ENCODE results near the gene VPS51.

VPS51 gene

GRCh38 chr11:65107751-65108468 is 11.9 kb downstream of the VPS51 start:
- H3K27ac ChIP-seq = peak overlapping the region; percentile 96
- TF ChIP-seq CTCF (conservative IDR thresholded peaks at IDR 0.05) (no peak), ZFX (IDR thresholded peaks at IDR 0.05) (no peak)

- no peak; the same call in 1 of the 2 replicates for TF ChIP-seq CTCF (conservative IDR thresholded peaks at IDR 0.05)
- peak; percentile 96 for TF ChIP-seq ZFX (IDR thresholded peaks at IDR 0.05)
- peak overlapping the region; percentile 96 for H3K27ac ChIP-seq
Observed at GRCh38 chr11:65108469-65109123, 12.6 kb downstream of the VPS51 start.

- TF ChIP-seq CTCF (conservative IDR thresholded peaks at IDR 0.05) (no peak), ZFX (IDR thresholded peaks at IDR 0.05) (no peak)
- peak overlapping the region; percentile 96 for H3K27ac ChIP-seq
Observed at GRCh38 chr11:65109231-65110198, 13.5 kb downstream of the VPS51 start.

DNA sequence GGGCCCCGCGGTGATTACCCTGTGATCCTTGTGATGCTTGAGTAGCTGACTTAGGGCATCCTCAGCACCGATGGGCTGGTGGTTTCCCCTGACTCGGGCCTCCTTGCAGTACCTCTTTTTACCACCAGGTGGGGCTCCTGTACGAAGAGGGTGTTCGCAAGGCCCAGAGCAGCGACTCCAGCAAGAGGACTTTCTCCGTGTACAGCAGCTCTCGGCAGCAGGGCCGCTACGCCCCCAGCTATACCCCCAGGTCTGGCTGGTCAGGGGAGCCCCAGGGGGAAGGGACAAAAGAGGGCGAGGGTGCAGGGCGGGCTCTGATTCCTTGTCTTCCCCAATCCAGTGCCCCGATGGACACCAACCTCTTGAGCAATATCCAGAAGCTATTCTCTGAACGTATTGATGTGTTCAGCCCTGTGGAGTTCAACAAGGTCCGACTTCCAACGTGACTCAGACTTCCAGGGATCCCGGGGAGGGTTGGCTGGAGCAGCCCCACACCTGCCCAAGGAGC is 14.4 kb downstream of the VPS51 start:
- peak; percentile 97 for TF ChIP-seq CTCF (conservative IDR thresholded peaks at IDR 0.05)
- no peak for TF ChIP-seq ZFX (IDR thresholded peaks at IDR 0.05)
- peak overlapping the region; percentile 96 for H3K27ac ChIP-seq

GRCh38 chr11:65111159-65111743 is 15.2 kb downstream of the VPS51 start:
- no peak for TF ChIP-seq ZFX (IDR thresholded peaks at IDR 0.05)
- no peak for TF ChIP-seq CTCF (conservative IDR thresholded peaks at IDR 0.05)
- H3K27ac ChIP-seq = peak overlapping the region; percentile 96; the same call in 1 of the 2 replicates

GRCh38 chr11:65111744-65112545 is 15.9 kb downstream of the VPS51 start, which contains the start of gene TM7SF2:
TM7SF2 (plus strand) TSS chr11:65111872; CDS start chr11:65112016, 144 bp downstream.
- TF ChIP-seq ZFX (IDR thresholded peaks at IDR 0.05) = no peak
- TF ChIP-seq CTCF (conservative IDR thresholded peaks at IDR 0.05) = 0 out of 2 replicates have a peak, but pooled peaks have one; percentile 46
- H3K27ac ChIP-seq = peak within 1 kb of the TSS; percentile 96
